ENCODE measurements around the gene HSD3B7. TPM values are rescaled to one million over a fixed set of nuclear protein-coding genes. Genes with fewer than 3 reads are reported as not detected.

The HSD3B7 gene
- total RNA-seq, 1 donor from 2014 or later, result 14.5 TPM

DNA sequence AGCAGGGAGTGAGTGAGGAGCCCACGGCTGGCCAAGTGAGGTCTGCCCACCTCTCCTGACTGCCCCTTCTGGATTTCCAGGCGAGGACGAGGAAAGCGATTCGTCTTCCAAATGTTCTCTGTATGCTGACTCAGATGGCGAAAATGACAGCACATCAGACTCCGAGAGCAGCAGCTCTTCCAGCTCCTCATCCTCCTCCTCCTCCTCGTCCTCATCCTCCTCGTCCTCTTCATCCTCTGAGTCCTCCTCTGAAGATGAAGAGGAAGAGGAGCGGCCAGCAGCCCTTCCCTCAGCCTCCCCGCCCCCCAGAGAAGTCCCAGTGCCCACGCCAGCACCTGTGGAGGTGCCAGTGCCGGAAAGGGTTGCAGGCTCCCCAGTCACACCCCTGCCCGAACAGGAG lies 13.7 kb upstream of the HSD3B7 start:
- DNase-seq (ENCODE audit: extremely low spot score in 2 of 2), result no peak
- no peaks in the 10 kb centered on the region for H3K9me3 ChIP-seq
- no peaks in the 10 kb centered on the region for H3K4me1 ChIP-seq
- intact Hi-C loops (cut with DNase I), result no loop called here
- no peak for TF ChIP-seq POLR2AphosphoS5 (IDR thresholded peaks at IDR 0.05; ENCODE audit: insufficient read depth in 1 of 2, low read depth in 1 of 2)
- no peak for TF ChIP-seq POLR2A (IDR thresholded peaks at IDR 0.05)
- no peak overlapping the region for H3K27ac ChIP-seq
- H3K27me3 ChIP-seq, result no peaks in the 10 kb centered on the region
- peaks cover 0 to 96% of the 10 kb centered on the region in 2 donors for H3K36me3 ChIP-seq
- H3K4me3 ChIP-seq, result no peak overlapping the region

- Histone ChIP-seq H3K4me3 (no peak overlapping the region), H3K36me3 (peaks cover 0 to 93% of the 10 kb centered on the region in 2 donors), H3K27ac (no peak overlapping the region), H3K4me1 (no peaks in the 10 kb centered on the region), H3K27me3 (no peaks in the 10 kb centered on the region), H3K9me3 (no peaks in the 10 kb centered on the region)
- DNase-seq (ENCODE audit: extremely low spot score in 2 of 2), result no peak
- intact Hi-C loops (cut with DNase I), result no loop called here
- TF ChIP-seq POLR2AphosphoS5 (IDR thresholded peaks at IDR 0.05; ENCODE audit: insufficient read depth in 1 of 2, low read depth in 1 of 2) (no peak), POLR2A (IDR thresholded peaks at IDR 0.05) (no peak)
- TF ChIP-seq, protein P1, sequence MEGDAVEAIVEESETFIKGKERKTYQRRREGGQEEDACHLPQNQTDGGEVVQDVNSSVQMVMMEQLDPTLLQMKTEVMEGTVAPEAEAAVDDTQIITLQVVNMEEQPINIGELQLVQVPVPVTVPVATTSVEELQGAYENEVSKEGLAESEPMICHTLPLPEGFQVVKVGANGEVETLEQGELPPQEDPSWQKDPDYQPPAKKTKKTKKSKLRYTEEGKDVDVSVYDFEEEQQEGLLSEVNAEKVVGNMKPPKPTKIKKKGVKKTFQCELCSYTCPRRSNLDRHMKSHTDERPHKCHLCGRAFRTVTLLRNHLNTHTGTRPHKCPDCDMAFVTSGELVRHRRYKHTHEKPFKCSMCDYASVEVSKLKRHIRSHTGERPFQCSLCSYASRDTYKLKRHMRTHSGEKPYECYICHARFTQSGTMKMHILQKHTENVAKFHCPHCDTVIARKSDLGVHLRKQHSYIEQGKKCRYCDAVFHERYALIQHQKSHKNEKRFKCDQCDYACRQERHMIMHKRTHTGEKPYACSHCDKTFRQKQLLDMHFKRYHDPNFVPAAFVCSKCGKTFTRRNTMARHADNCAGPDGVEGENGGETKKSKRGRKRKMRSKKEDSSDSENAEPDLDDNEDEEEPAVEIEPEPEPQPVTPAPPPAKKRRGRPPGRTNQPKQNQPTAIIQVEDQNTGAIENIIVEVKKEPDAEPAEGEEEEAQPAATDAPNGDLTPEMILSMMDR (IDR thresholded peaks at IDR 0.05), result no peak
Observed at GRCh38 chr16:30972872-30973271, 12.1 kb upstream of the HSD3B7 start.

DNA sequence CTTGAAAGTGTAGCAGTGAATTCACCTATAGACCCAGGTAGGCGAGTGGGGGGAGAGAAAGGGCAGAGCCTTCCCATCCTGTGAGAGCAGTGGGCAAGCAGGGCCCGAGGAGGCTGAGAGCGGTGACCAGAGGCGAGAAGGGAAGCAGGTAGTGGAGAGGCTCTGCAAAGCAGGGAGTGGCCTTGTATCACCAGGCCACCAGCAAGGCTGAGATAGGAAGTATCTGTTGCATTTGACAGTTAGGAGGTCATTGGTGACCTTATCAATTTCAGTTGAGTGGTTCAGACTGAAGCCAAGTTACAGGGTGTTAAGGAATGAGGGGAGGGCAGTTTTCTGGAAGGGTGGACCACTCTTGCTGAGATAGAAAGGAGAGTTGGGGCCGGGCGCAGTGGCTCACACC lies 10.7 kb upstream of the HSD3B7 start:
- Histone ChIP-seq H3K27me3 (no peaks in the 10 kb centered on the region), H3K4me1 (no peaks in the 10 kb centered on the region), H3K9me3 (no peaks in the 10 kb centered on the region), H3K36me3 (peaks cover 0 to 90% of the 10 kb centered on the region in 2 donors), H3K27ac (no peak overlapping the region), H3K4me3 (no peak overlapping the region)
- DNase-seq (ENCODE audit: extremely low spot score in 2 of 2), result no peak
- TF ChIP-seq, protein P1 (IDR thresholded peaks at IDR 0.05), result no peak
- TF ChIP-seq POLR2AphosphoS5 (IDR thresholded peaks at IDR 0.05; ENCODE audit: insufficient read depth in 1 of 2, low read depth in 1 of 2) (no peak), POLR2A (IDR thresholded peaks at IDR 0.05) (no peak)
- intact Hi-C loops (cut with DNase I), result no loop called here

DNA sequence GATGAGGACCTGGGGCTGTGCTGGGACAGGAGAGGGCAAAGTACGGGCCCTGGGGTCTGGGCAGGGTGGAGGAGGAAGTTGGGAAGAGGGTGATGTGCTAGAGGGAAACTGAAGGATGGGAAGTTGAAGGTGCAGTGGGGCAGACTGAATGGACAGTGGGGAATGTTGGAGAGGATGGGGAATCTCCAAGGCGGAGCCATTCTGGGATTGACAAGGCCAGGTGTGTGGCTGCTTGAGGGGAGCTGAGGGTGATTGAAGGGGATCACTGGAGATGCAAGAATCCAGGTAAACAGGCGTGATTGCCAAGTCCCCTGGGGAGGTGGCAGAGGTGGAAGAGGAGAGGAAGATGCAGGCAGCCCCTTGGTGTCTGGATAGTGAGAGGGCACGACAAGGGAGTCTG lies 8.5 kb upstream of the HSD3B7 start:
- H3K36me3 ChIP-seq, result peaks cover 0 to 90% of the 10 kb centered on the region in 2 donors
- H3K9me3 ChIP-seq, result no peaks in the 10 kb centered on the region
- H3K27me3 ChIP-seq, result no peaks in the 10 kb centered on the region
- intact Hi-C loops (cut with DNase I), result no loop called here
- TF ChIP-seq POLR2A (IDR thresholded peaks at IDR 0.05), result no peak
- TF ChIP-seq, protein P1 (IDR thresholded peaks at IDR 0.05), result no peak
- TF ChIP-seq POLR2AphosphoS5 (IDR thresholded peaks at IDR 0.05; ENCODE audit: insufficient read depth in 1 of 2, low read depth in 1 of 2), result no peak
- no peak overlapping the region for H3K4me3 ChIP-seq
- no peak overlapping the region for H3K27ac ChIP-seq
- no peak for DNase-seq (ENCODE audit: extremely low spot score in 2 of 2)
- no peaks in the 10 kb centered on the region for H3K4me1 ChIP-seq

- TF ChIP-seq, protein P1 (IDR thresholded peaks at IDR 0.05), result no peak
- TF ChIP-seq POLR2AphosphoS5 (IDR thresholded peaks at IDR 0.05; ENCODE audit: insufficient read depth in 1 of 2, low read depth in 1 of 2) (no peak), POLR2A (IDR thresholded peaks at IDR 0.05) (no peak)
- H3K4me3 ChIP-seq, result no peak overlapping the region
- no peak overlapping the region for H3K27ac ChIP-seq
- no peaks in the 10 kb centered on the region for H3K4me1 ChIP-seq
- DNase-seq (ENCODE audit: extremely low spot score in 2 of 2), result no peak
- intact Hi-C loops (cut with DNase I), result no loop called here
- H3K36me3 ChIP-seq, result peaks cover 0 to 82% of the 10 kb centered on the region in 2 donors
- H3K27me3 ChIP-seq, result no peaks in the 10 kb centered on the region
- no peaks in the 10 kb centered on the region for H3K9me3 ChIP-seq
Observed at GRCh38 chr16:30977502-30977901, 7.5 kb upstream of the HSD3B7 start.
